NT2/D1 (cell line): ENCODE results near the gene RSPO1.

Source experiments
- DNase-seq: peaks from one replicate; pipeline ENCODE4 v3.0.0-alpha.2; 2011; ENCODE audit warnings: low read depth, low spot score
- H3K27me3 ChIP-seq: 2 replicates; pipeline ENCODE4 v1.6.0; 2011; ENCODE audit warnings: mild to moderate bottlenecking; ENCODE audit not compliant: insufficient read length, insufficient read depth
- H3K36me3 ChIP-seq: 2 replicates; pipeline ENCODE4 v1.6.1; 2011; ENCODE audit warnings: mild to moderate bottlenecking, low read length, mixed read lengths; ENCODE audit not compliant: insufficient read depth, insufficient read length
- H3K4me1 ChIP-seq: 2 replicates; pipeline ENCODE4 v1.5.1; 2011; ENCODE audit not compliant: insufficient read depth, insufficient read length
- H3K4me3 ChIP-seq: 2 replicates; pipeline ENCODE4 v1.5.1; 2011; ENCODE audit warnings: low read depth; ENCODE audit not compliant: insufficient read length
- H3K9ac ChIP-seq: 2 replicates; pipeline ENCODE4 v1.6.0; 2011; ENCODE audit warnings: low read depth; ENCODE audit not compliant: insufficient read length
- H3K9me3 ChIP-seq: 2 replicates; pipeline ENCODE4 v1.5.1; 2011; ENCODE audit warnings: mild to moderate bottlenecking, low read length; ENCODE audit not compliant: insufficient read depth
- SUZ12 ChIP-seq: IDR thresholded peaks from 2 replicates; pipeline ENCODE4 v1.6.1; 2011; ENCODE audit not compliant: insufficient read length, insufficient read depth; ENCODE audit errors: extremely low read depth
- YY1 ChIP-seq: IDR thresholded peaks from 2 replicates; pipeline ENCODE4 v1.6.1; 2011; ENCODE audit not compliant: insufficient read length, insufficient read depth
- ZNF274 ChIP-seq: IDR thresholded peaks from 2 replicates; pipeline ENCODE4 v1.6.1; 2011; ENCODE audit warnings: mild to moderate bottlenecking, low read depth, low read length

RSPO1 gene

DNA sequence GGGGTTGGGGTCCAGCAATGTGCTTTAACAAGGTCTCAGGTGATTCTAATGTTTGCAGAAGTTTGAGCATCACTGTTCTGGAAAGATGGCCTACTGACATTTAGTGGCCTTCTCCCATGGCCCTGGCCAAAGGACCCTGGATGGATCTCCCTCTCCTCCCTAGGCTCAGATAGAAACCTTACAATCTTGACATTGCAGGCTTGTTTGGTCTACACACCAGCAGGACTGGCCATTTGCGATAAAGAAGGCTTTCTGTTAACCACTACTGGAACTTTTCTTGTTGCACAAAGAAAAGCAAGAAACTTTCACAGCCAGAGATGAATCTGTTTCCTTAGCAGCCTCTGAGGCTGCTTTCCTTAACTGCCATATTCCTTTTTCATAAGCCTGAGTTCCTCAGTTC is 71.7 kb downstream of the RSPO1 start:
- TF ChIP-seq YY1 (no peak), SUZ12 (no peak), ZNF274 (no peak)
- DNase-seq = no peak
- H3K9ac ChIP-seq = no peak overlapping the region
- H3K9me3 ChIP-seq = peaks cover 13% of the 10 kb centered on the region; the same call in 1 of the 2 replicates
- H3K36me3 ChIP-seq = peaks cover 68% of the 10 kb centered on the region
- no peaks in the 10 kb centered on the region for H3K27me3 ChIP-seq
- peaks cover 4% of the 10 kb centered on the region for H3K4me1 ChIP-seq
- H3K4me3 ChIP-seq = no peak overlapping the region
